HFF-Myc (cell line): ENCODE results near the gene AMBRA1.
A peak's percentile ranks its signal among the peaks of the same experiment; 100 is the strongest.

Experiments
- DNase-seq: peaks from one replicate; pipeline ENCODE4 v3.0.0-alpha.2; 2011; ENCODE audit warnings: low read depth; ENCODE audit errors: extremely low read depth
- H3K4me3 ChIP-seq: replicated peaks from 2 replicates; pipeline ENCODE4 v1.5.1; 2011; ENCODE audit warnings: low read depth, mild to moderate bottlenecking, control low read depth, low read length
- TF ChIP-seq, protein P1 (sequence below): IDR thresholded peaks from 2 replicates; pipeline ENCODE4 v1.5.1; 2012; ENCODE audit warnings: mild to moderate bottlenecking, low read depth, low read length, control low read depth; ENCODE audit errors: missing control alignments

The AMBRA1 gene

DNA sequence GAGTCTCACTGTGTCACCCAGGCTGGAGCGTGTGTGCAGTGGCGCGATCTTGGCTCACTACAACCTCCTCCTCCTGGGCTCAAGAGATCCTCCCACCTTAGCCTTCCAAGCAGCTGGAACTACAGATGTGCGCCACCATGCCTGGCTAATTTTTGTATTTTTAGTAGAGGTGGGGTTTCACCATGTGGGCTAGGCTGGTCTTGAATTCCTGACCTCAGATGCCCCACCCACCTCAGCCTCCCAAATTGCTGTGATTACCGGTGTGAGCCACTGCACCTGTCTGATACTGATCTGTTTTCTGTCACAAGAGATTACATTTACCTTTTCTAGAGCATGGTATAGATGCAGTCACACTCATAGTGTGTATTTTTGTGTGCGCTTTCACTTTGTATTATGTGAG lies 35.1 kb upstream of the AMBRA1 start:
- TF ChIP-seq, protein P1, sequence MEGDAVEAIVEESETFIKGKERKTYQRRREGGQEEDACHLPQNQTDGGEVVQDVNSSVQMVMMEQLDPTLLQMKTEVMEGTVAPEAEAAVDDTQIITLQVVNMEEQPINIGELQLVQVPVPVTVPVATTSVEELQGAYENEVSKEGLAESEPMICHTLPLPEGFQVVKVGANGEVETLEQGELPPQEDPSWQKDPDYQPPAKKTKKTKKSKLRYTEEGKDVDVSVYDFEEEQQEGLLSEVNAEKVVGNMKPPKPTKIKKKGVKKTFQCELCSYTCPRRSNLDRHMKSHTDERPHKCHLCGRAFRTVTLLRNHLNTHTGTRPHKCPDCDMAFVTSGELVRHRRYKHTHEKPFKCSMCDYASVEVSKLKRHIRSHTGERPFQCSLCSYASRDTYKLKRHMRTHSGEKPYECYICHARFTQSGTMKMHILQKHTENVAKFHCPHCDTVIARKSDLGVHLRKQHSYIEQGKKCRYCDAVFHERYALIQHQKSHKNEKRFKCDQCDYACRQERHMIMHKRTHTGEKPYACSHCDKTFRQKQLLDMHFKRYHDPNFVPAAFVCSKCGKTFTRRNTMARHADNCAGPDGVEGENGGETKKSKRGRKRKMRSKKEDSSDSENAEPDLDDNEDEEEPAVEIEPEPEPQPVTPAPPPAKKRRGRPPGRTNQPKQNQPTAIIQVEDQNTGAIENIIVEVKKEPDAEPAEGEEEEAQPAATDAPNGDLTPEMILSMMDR = no peak
- DNase-seq = no peak
- H3K4me3 ChIP-seq = no peak overlapping the region

DNA sequence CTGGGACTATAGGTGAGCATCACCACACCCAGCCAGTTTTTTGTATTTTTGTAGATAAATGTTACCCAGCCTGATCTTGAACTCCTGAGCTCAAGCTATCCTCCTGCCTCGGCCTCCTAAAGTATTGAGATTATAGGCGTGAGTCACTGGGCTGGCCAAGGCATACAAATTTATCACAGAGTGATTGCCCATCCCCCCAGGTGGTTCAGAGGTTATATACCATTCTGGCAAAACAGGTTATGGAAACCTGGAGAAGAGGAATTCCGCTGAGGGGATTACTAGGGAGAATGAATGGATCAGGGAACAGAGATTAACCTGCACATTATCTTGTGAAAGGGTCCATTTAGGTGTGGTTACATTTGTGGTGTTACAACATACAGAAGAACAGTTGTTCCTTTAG lies 31.6 kb upstream of the AMBRA1 start:
- TF ChIP-seq, protein P1 = no peak
- no peak for DNase-seq
- no peak overlapping the region for H3K4me3 ChIP-seq

GRCh38 chr11:46618837-46619236 lies 25.0 kb upstream of the AMBRA1 start:
- DNase-seq = no peak
- H3K4me3 ChIP-seq = peak overlapping the region; percentile 77
- TF ChIP-seq, protein P1 = no peak

DNA sequence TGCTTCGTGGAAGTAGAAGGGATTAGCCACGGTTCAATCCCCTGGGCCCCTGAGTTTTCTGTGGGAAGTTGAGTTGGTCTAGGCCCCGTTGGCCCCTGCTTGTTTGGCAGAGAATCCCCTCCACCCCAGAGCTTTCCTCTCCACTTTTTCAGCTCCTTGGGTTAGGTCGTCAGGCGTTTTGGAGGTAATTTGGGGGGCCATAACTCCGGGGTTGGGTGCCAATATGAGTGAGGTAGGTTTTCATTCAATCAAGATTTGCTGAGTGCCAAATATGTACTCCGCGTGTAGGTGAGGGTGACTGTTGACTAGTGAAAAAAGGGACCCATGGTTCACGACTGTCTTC lies 24.1 kb upstream of the AMBRA1 start:
- TF ChIP-seq, protein P1 = no peak
- no peak for DNase-seq
- H3K4me3 ChIP-seq = peak overlapping the region; percentile 77

- TF ChIP-seq, protein P1 = peak; percentile 85
- DNase-seq = peak; percentile 40
- H3K4me3 ChIP-seq = peak within 1 kb of the TSS; percentile 77
These were observed 23.5 kb upstream of the AMBRA1 start, which contains the start of the genes ATG13 and HARBI1 for GRCh38 chr11:46617134-46617971. ATG13 (plus strand) TSS chr11:46617553; CDS start chr11:46644292, 26,739 bp downstream. HARBI1 (minus strand) TSS chr11:46617227; CDS start chr11:46616237, 990 bp downstream.

DNA sequence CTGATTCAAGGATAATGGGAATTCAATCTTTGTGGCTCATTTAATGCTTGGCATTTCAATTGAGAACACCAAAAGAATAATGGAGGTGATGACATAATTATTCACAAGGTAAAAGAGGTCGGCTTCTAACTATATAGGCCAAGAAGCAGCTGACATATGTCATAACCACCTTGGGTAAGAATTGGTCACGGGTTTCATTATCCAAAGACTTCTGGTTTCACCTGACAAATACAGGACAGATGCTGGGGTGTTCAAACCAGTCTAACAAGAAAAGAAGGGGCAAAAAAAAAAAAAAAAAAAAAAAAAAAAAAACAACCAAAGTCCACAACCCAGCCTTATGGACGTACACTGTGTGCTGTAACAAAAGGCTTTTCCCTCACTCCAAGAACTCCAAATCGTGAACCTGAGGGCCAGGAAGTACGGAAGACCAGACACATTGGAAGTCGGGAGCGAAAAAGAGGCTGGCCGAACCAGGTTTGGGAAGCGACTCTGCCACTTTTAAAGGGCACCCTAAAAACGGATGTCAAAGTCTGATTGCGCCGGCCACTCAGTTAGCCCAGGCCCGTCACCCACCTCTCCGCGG lies 22.8 kb upstream of the AMBRA1 start:
- peak overlapping the region; percentile 77 for H3K4me3 ChIP-seq
- TF ChIP-seq, protein P1 = no peak

More for the DNA sequence above, 22.8 kb upstream of the AMBRA1 start:
- DNase-seq = peak; percentile 6
